Tibial nerve (tissue), 3 donors: Measurements from ENCODE around the gene G6PD.
"Not testable (repeated sequence)": the region's sequence is repeated elsewhere in the genome, so short reads cannot be mapped to it uniquely, and the experiment has no call there.

Experiments
- CTCF ChIP-seq, 5 experiments: fragments of 200-600 bp in 3 of 5; fragments of 450-650 bp in 2 of 5; sonication (generic) in 3 of 5; IDR thresholded peaks; one replicate each; pipeline ENCODE4 v1.5.1; 2016 to 2019; ENCODE audit warnings: antibody characterized with exemption in 5 of 5, mild to moderate bottlenecking in 3 of 5, moderate library complexity in 2 of 5
- POLR2A ChIP-seq, 2 donors: fragments of 450-650 bp; IDR thresholded peaks; one replicate each; pipeline ENCODE4 v1.6.1; 2017; ENCODE audit warnings: antibody characterized with exemption in 2 of 2, mild to moderate bottlenecking in 2 of 2, moderate library complexity in 2 of 2

- TF ChIP-seq CTCF, POLR2A (IDR thresholded peaks at IDR 0.05): not testable (repeated sequence)
These were observed 28.4 kb upstream of the G6PD start for GRCh38 chrX:154575076-154575475.
